ENCODE data around the gene LCT.
"Not testable (repeated sequence)": the region's sequence is repeated elsewhere in the genome, so short reads cannot be mapped to it uniquely, and the experiment has no call there.

LCT gene

DNA sequence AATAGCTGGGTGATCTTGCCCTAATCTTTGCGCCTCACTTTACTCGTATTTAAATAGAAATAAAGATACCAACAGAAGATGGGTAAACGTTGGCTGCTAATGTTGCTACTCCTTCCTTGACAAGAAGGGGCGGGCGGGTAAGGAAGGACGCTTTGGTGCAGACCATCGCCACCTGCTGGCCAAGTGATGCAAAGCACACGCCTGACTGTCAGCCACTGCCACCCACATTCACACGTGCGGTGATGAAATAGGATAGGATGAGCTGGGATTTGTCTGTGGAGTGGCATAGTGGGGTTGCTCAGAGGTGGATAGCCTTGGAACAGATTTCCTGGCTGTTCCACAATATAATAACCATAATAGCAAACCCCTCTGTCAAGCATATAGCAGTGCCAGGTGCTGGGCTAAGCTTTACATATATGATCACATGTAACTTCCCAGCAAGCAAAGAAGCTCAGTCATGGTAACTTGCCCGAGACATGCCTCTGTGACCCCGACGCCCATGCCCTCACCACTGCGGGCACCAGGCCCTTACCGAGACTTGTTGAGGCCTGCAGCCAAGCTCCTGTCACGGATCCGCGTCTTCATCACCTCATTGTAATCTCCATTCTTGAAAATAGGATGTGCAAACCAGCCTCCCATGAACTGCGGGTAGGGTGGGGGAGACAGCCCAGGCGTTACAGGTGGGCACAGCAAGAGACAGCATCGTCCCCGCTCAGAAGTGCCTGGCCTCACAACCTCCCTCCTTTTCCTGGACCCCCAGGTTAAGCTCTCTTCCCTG lies 39.3 kb downstream of the LCT start:
- DNase-seq, result peak; percentile 13 to 69 (median 53)

DNA sequence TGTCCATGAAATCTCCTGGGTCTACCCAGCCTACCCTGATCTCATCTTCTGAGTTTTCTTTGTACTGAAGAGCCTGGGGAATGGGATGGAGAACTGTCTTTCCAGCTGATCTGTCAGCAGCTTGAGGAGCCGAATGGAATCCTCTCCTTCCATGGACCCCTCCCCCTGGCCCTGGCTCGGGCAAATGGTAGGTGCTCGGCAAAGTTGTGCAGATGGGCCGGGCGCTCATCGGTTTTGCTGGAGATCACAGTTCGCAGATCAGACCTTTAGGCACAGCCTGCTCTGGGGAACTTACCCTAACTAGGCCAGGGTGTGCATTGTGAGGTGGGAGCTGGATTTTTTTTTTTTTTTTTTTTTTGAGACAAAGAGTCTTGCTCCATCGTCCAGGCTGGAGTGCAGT lies 40.4 kb downstream of the LCT start:
- DNase-seq, result no peak

DNA sequence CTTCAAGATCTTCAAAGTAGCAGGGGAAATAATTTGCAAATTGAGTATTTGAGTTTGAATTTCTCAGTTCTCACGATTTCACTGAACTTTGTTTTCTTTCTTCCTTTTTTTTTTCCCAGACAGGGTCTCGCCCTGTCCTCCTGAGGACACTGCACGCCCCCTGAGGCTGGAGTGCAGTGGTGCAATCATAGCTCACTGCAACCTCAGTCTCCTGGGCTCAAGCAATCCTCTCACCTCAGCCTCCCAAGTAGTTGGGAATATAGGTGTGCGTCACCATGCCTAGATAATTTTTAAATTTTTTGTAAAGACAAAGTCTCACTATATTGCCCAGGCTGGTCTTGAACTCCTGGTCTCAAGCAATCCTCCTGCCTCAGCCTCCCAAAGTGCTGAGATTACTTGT lies 41.3 kb downstream of the LCT start:
- DNase-seq, result not testable (repeated sequence)

DNA sequence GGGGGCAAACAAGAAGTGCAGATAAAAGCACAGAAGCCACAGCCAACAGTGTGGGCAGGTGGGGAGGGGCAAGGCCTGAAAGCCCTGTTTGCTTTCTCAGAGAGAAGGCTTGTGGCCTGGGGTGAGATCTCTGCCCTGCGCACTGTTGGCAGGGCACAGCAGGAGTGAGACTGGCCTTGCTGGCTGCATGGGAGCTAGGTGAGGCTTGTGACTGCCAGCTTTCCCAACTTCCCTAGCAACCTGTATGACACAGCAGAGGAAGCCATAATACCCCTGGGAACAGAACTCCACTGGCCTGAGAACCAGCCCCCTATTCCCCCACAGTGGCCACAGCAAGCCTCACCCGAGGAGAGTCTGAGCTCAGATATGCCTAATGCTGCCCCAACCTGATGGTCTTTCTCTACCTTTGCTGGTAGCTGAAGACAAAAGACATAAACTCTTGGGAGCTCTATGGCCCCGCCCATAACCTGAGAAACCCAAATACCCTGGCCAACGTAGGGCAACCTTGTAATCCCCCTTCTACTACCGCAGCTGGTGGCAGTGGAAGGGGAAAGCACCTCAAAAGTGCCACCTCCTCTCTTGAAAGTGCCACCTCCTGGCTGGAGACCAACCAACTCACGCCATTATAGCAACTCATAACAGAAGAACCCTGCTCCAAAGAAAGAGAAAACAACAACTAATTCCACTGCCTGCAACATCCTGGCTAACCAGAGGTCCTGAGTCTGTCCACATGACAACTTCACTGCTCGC lies 44.4 kb downstream of the LCT start:
- no peak for DNase-seq

DNA sequence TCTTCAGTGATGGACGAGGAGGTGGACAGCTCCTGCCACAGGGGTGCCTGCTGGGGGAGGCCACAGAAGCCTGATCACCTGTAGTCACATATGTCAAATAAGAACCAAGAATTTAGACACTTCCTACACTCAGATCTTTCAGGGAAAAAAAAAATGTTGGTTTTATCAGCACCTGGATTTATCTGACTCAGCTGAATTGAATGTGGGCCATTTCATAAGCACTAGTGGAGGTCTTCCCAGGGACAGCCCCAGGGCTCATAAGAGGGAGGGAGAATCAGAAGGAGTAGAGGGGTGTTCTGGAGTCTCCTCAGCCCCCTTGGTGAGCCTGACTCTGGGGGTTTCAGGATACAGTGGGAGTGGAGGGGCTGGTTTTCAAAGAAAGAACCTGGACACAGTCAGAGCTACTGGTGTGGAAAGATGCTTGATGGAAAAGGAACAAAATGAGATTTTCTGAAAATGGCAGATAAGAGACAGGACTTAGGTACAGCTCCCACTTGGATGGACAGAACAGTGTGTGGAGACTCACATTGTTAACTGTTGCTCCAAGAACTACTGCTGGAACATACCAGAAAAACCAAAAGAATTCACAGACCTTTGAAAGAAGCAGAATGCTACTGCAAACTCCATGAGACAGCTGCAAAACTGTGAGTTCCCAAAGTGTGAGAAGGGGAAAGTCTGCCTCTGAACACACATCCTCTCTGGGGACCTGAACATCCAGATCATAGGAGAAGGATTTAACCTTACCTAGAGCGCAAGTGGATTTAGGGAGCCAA lies 45.4 kb downstream of the LCT start:
- DNase-seq, result no peak

DNA sequence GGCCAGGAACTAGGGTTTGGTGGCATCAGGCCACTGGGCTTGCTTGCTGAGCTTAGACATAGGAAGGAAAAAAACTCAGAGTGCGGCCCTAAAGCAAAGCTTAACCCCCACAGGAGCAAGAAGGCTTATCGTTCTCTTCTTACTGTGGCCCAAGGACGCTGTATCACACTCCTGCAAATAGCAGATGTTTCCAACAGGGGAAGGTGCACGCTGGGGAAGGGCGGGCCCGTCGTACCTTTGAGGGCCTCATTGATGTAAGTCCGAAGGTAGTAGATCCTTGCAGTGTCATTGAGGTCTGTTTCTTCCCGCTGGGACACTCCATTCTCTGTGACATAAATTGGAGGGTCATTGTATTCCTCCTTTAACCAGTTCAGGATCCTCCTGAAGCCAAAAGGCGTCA lies 46.6 kb downstream of the LCT start:
- no peak for DNase-seq

DNA sequence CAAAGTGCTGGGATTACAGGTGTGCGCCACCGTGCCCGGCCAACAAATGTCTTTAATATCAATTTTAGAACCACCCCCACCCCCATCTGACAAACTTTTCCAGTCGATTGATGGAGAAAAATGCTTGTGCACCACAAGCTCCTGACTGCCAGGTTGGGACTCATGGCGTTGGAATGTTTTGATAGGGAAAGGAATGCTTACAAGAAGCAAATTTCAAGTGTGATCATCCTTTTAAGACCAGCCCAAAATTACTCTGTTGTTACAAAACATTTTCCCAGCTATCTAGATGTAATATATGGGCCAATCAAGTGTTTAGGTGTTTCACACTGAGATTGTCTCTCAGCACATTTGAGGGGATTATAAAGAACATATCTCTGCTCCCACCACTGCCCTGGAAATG lies 50.2 kb downstream of the LCT start:
- DNase-seq, result no peak

DNA sequence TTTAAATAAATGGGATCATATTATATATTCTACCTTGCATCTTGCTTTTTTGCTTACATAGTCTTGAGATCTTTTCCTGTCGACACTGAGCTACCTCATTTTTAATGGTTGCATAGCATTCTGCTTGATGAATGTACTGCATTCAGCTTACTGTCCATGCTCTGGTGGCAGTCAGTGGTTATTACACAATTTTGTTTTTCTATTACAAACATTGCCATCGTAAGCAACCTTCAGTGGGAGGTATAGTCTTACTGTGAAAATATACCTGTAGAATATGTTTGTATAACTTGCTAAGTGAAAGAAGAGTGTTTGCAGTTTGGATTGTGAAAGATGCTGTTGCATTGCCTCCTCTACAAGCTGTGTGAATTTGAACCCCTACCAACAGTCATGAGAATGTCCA lies 52.0 kb downstream of the LCT start:
- DNase-seq, result no peak

DNA sequence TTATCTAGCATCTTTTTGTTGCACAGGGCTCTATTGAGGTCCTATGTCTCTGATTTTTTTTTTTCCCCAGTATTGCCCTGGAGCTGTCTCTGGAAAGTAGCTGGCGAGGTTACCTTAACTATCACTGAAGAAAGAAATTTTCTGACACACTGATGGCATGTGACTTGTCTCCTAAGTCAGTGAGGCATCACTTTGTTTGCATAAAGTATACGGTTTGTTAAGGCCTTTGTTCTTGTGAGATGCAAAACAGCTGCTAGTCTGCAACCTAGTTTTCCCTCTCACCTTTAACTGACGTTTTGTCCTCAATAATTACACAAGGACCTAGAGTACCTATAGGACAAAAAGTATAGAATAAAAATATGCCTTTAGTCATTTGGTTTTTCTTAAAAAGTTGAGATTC lies 53.5 kb downstream of the LCT start:
- DNase-seq, result no peak

DNA sequence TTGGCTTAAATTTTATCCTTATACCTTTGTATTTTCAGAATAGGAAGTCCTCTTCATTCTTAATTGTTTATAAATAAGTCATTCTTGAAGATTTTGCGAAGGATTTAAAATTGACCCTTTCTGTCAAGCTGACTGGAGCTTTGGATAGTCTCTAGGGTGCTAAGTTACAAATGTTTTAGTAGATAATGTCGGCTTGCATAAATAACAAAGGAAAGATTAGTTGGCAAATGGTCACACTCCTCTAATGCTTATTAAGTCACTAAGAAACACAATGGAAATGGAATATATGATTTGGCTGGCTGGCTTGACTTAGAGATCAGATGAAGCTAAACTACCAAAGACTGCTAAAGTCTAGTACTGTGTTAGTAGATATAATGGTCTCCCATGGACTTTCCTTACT lies 54.8 kb downstream of the LCT start:
- no peak for DNase-seq

DNA sequence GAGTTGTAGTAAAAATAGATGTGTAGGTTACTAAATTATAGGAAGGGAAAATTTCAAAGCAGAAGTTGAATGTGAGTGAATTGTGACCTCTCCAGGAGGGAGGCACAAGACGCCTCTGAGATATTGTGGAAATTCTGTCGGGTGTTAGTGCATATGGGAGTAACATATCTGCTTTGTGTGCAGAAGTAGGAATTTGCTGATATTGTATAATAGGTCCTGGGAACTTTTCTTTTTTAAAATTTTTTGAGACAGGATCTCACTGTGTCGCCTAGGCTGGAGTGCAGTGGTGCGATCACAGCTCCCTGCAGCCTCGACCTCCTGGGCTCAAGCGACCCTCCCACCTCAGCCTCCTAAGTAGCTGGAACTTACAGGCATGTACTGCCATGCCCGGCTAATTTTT lies 60.6 kb downstream of the LCT start:
- no peak for DNase-seq

DNA sequence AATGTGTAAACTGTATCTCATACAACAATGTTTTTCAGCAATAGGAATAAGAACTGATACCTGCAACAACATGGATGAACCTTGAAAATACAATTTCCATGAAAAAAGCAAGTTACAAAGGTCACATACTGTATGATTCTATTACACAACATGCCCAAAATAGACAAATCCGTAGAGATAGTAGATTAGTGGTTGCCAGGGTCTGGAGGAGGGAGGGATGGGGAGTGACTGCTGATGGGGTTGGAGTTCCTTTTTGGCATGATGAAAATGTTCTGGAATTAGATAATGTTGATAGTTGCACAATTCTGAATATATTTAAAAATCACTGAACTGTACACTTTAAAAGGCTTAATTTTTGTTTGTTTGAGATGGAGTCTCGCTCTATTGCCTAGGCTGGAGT lies 61.6 kb downstream of the LCT start:
- DNase-seq, result no peak

DNA sequence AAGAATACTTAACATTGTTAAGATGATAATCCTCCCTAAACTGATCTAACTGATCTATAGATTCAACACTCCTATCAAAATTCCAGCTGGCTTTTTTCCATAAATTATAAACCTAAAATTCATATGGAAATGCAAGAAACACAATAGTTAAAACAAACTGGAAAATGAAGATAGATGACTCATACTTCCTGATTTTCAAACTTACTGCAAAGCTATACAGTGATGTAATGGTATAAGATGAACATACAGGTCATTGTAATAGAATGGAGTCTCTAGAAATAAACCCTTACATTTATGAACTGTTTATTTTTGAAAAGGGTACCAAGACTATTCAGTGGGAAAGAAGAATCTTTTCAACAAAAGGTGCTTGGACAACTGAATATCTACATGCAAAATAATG lies 63.1 kb downstream of the LCT start:
- DNase-seq, result no peak

DNA sequence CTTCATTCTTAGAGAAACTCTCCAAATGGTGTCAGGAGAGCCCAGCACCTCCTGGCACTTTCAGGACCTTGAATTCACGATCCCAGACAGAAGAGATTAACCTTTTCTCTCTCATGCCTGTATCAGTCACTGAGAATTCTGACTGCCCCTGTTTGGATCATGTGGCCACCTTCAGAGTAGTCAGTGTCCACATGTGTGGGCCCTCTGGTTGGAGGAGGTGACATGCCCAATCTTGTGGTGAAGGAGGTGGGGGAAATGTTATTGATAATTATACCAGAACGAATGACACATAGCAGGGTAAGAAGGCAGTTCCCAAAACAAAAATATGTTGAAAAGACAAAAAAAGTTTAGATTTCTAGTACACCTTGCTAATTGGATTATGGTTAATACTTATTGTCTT lies 63.7 kb downstream of the LCT start:
- DNase-seq, result no peak

DNA sequence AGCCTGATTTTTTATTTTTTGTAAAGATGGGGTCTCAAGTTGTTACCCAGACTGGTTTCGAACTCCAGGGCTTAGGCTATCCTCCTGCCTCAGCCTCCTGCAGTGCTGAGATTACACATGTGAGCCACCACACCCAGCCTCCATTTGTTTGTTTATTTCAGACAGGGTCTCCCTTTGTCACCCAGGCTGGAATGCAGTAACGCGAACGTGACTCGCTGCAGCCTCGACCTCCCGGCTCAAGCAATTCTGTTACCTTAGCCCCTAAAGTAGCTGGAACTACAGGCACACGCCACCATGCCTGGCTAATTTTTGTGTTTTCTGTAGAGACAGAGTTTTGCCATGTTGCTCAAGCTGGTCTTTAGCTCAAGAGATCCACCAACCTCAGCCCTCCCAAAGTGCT lies 68.1 kb downstream of the LCT start:
- no peak for DNase-seq

DNA sequence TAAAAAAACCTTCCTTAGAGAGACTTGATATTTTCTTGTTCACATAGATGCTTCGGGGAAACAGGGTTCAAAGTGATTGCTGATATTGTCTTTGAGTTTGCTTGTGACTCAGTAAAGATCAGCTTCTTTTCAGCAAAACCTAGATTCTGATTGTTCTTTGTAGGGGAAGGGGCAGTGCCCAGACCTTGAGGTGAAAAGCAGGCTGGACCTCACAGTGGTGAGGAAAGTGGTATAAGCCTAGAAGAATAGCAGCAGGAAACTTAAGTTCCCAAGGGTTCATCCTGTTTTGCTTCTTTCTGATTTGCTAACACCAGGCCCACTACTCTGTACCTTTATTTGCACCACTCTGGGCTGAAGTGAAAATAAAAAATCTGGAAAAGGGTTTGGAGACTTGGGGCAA lies 74.5 kb downstream of the LCT start:
- no peak for DNase-seq

DNA sequence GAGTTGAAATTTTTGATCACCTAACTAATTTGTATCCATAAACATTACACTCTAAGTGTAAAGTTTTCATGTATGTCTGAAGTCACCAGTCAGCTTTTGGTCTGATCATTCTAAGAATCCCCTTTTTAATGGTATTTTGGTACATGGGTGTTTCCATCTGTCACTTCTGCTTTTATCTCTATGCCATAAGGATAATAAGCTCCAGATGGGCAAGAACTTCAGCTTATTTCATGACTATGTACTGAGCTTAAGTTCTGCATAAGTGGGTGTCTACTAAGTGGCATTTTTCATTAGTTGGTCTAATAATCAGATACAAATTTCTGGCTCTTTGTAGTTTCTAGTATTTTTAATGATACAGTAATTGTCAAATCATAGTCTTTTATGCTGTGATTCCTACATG lies 75.0 kb downstream of the LCT start:
- DNase-seq, result no peak

DNA sequence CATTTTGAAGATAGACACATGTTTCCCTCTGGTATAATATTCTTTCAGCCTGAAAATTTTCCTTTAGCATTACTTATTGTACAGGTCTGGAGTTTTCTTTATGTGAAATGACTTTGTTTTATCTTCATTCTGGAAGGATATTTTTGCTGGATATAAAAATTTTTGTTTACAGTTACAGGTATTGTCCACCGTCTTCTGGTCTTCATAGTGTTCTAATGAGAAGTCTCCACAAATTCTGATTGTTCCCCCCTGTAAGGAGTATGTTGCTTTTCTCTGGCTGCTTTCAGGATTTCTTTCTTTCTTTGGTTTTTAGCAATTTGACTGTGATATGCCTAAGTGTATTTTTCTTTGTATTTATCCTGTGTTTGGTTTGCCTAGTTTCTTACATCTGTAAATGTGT lies 80.3 kb downstream of the LCT start:
- DNase-seq, result no peak

DNA sequence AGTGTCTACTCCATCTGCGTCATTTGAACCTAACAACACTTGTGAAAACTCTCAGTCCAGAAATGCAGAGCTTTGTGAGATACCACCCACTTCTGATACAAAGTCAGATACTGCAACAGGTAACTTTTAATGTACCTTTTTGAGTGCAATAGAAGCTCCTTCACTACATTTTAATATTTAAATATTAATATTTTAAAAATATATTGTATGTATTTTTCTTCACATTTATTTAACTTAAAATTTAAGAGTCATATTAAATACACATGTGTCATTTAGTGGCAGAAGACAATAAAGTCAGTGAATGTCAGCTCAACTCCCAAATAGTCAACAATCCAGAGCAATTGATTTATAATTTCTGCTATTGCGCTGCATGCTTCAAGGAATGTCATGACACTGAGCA lies 81.4 kb downstream of the LCT start:
- DNase-seq, result no peak

DNA sequence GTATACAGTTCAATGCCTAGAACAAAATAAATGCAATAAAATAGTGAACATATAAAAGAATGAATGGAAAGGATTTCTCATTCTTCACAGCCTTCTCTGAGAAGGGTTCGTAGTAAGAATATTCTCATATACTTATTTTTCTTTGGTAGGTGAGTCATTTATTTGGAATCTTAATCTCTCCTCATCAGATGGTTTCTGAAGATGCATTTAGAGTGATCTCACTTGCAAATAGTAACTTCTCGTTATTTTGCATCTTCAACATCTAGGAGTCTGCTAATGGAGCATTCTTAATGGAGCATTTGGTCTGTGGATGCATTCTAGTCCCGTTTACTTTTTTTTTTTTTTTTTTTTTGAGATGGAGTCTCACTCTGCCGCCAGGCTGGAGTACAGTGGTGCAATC lies 91.4 kb downstream of the LCT start:
- no peak for DNase-seq

DNA sequence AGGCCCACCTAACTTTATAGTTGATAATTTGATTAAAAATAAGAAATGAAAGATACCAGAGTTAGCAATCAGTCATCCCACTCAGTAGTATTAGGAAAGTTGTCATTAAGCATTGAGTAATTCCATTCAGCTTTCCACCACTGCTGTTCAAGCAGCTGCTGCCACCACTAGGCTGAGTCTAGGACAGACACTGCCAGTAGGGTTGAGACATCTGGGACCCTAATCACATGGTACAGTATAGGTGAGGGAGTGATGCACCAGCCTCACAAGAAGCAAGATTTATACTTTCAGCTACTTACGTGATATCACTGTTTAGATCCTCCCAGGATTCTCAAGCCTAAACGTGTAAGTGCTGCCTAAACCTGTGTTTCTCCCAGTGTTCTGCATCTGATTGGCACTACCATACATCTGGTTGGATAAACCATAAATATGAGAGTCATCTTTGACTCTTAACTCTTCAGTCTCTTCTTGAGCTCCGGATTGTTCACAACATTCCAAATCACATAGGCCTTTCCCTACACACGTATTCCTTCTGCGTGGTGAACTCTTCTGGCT lies 92.1 kb downstream of the LCT start:
- DNase-seq, result no peak

DNA sequence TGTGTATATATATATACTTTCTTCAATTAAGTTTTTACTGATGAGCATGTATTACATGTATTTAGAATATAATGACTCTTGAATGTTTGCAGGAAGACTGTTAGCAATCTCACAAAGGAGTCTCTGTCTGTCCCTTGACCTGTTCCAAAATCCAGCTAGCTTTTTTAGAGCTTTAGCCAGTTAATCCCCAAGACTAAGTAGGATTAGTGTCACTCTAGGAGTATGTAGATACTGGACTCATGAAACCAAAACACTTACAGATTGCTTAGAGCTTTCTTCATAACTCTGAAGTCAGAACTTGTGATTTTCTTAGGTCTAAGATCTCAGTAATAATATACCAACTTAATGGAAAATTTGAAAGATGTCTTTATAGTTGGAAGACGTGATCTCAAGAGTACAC lies 93.1 kb downstream of the LCT start:
- DNase-seq, result no peak

DNA sequence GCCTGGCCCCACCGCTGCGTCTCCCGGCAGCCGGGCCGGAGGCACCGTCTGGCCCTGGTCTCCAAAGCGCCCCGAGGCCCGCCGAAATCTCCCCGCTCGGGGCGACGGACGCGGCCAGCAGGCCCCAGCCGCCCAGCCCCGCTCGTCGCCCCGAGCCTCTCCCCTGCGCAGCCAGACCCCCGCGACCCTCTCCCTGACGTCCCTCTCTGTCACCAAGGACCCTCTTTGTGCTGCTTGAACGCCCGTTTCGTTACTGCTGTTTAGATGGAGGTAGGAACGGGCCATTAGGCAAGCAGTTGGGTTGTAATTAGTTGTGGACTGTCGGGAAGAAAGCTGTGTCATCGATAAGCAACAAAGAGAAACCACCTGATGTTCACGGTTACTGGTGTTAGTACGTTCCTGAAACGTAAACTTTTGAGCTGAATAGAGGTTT lies 94.6 kb downstream of the LCT start:
- DNase-seq, result peak in 2 of 4 experiments; percentile 21 to 33

Data from activated naive CD4-positive, alpha-beta T cell (primary cell).